ENCODE results near the gene TMEM91. TPM values are rescaled to one million over a fixed set of nuclear protein-coding genes. Genes with fewer than 3 reads are reported as not detected.

Gene TMEM91
- total RNA-seq, 1 experiment from 2014 or later = 8.4 TPM

Other genes with a start within 250 kb of the TMEM91 start
- gene CYP2S1, start 183.3 kb upstream of the TMEM91 start, total RNA-seq (2014; rRNA removed; shearing (Covaris generic)) = 60.4 and 108 TPM in 2 replicates
- gene AXL, start 157.3 kb upstream of the TMEM91 start, total RNA-seq (2014; rRNA removed; shearing (Covaris generic)) = 23.3 and 26.8 TPM in 2 replicates
- gene HNRNPUL1, start 112.2 kb upstream of the TMEM91 start, total RNA-seq (2014; rRNA removed; shearing (Covaris generic)) = 178 and 194 TPM in 2 replicates
- 19.6 and 20.8 TPM in 2 replicates for gene CCDC97, start 66.4 kb upstream of the TMEM91 start, total RNA-seq (2014; rRNA removed; shearing (Covaris generic))
- gene TGFB1, start 22.6 kb upstream of the TMEM91 start, total RNA-seq (2014; rRNA removed; shearing (Covaris generic)) = 8.6 and 11.6 TPM in 2 replicates
- 1.1 and 2.9 TPM in 2 replicates for gene B9D2, start 12.4 kb upstream of the TMEM91 start, total RNA-seq (2014; rRNA removed; shearing (Covaris generic))
- gene EXOSC5, start 20.8 kb downstream of the TMEM91 start, total RNA-seq (2014; rRNA removed; shearing (Covaris generic)) = 79.6 and 83.0 TPM in 2 replicates
- gene BCKDHA, start 21.3 kb downstream of the TMEM91 start, total RNA-seq (2014; rRNA removed; shearing (Covaris generic)) = 36.0 and 53.1 TPM in 2 replicates
- 1.9 and 5.3 TPM in 2 replicates for gene B3GNT8, start 50.8 kb downstream of the TMEM91 start, total RNA-seq (2014; rRNA removed; shearing (Covaris generic))
- 80.0 and 96.0 TPM in 2 replicates for gene DMAC2, start 63.4 kb downstream of the TMEM91 start, total RNA-seq (2014; rRNA removed; shearing (Covaris generic))
- gene ERICH4, start 66.6 kb downstream of the TMEM91 start, total RNA-seq (2014; rRNA removed; shearing (Covaris generic)) = not detected in 2 replicates
- not detected in 2 replicates for gene CEACAM21, start 199.6 kb downstream of the TMEM91 start, total RNA-seq (2014; rRNA removed; shearing (Covaris generic))

Measured in H7 (cell line).